ENCODE results near the gene ROR2.
"Not testable (repeated sequence)": the region's sequence is repeated elsewhere in the genome, so short reads cannot be mapped to it uniquely, and the experiment has no call there.

Gene ROR2

GRCh38 chr9:91654527-91654926, 295.5 kb downstream of the ROR2 start:
- ChIA-PET CTCF (no interaction called here), POLR2A (no interaction called here)

GRCh38 chr9:91647371-91647770, 302.7 kb downstream of the ROR2 start:
- ChIA-PET CTCF (no interaction called here), POLR2A (no interaction called here)
- DNase-seq (ENCODE audit: extremely low spot score), result no peak
- TF ChIP-seq HDGF (IDR thresholded peaks at IDR 0.05; ENCODE audit: borderline replicate concordance) (no peak), FOXM1 (IDR thresholded peaks at IDR 0.05; ENCODE audit: borderline replicate concordance) (no peak), PKNOX1 (IDR thresholded peaks at IDR 0.05) (no peak), TARDBP (IDR thresholded peaks at IDR 0.05) (no peak)

More at GRCh38 chr9:91654527-91654926, 295.5 kb downstream of the ROR2 start:
- DNase-seq (ENCODE audit: extremely low spot score), result no peak
- TF ChIP-seq ZNF384 (IDR thresholded peaks at IDR 0.05), result no peak

GRCh38 chr9:91646702-91647101, 303.3 kb downstream of the ROR2 start:
- DNase-seq (ENCODE audit: extremely low spot score), result no peak

GRCh38 chr9:91644433-91644832, 305.6 kb downstream of the ROR2 start:
- ChIA-PET CTCF (no interaction called here), POLR2A (no interaction called here)
- TF ChIP-seq ELF4 (IDR thresholded peaks at IDR 0.05) (no peak), HDGF (IDR thresholded peaks at IDR 0.05; ENCODE audit: borderline replicate concordance) (no peak), FOXK2 (IDR thresholded peaks at IDR 0.05) (no peak), CTBP1 (IDR thresholded peaks at IDR 0.05; ENCODE audit: borderline replicate concordance) (no peak)
- no peak for DNase-seq (ENCODE audit: extremely low spot score)

More at GRCh38 chr9:91646702-91647101, 303.3 kb downstream of the ROR2 start:
- TF ChIP-seq ELF4 (IDR thresholded peaks at IDR 0.05) (no peak), SP1 (IDR thresholded peaks at IDR 0.05) (no peak), ARNT (IDR thresholded peaks at IDR 0.05) (no peak), BHLHE40 (IDR thresholded peaks at IDR 0.05; ENCODE audit: borderline replicate concordance) (no peak), SUZ12 (IDR thresholded peaks at IDR 0.05) (no peak), FOXM1 (IDR thresholded peaks at IDR 0.05; ENCODE audit: borderline replicate concordance) (no peak), FOXK2 (IDR thresholded peaks at IDR 0.05) (no peak), L3MBTL2 (conservative IDR thresholded peaks at IDR 0.05) (no peak), TARDBP (IDR thresholded peaks at IDR 0.05) (no peak), ZNF384 (IDR thresholded peaks at IDR 0.05) (no peak), PKNOX1 (IDR thresholded peaks at IDR 0.05) (no peak), CTBP1 (IDR thresholded peaks at IDR 0.05; ENCODE audit: borderline replicate concordance) (no peak), FOXA1 (IDR thresholded peaks at IDR 0.05) (no peak), HDGF (IDR thresholded peaks at IDR 0.05; ENCODE audit: borderline replicate concordance) (no peak), NFRKB (IDR thresholded peaks at IDR 0.05) (no peak), LEF1 (IDR thresholded peaks at IDR 0.05; ENCODE audit: borderline replicate concordance) (no peak)
- CTCF ChIA-PET, result no interaction called here
- POLR2A ChIA-PET, result no interaction called here

GRCh38 chr9:91643481-91644077, 306.4 kb downstream of the ROR2 start:
- ChIA-PET POLR2A (no interaction called here), CTCF (no interaction called here)
- no peak for DNase-seq (ENCODE audit: extremely low spot score)
- TF ChIP-seq CTBP1 (IDR thresholded peaks at IDR 0.05; ENCODE audit: borderline replicate concordance) (no peak), FOXK2 (IDR thresholded peaks at IDR 0.05) (no peak), TARDBP (IDR thresholded peaks at IDR 0.05) (no peak), FOXA1 (IDR thresholded peaks at IDR 0.05) (no peak)

- TF ChIP-seq FOXM1 (IDR thresholded peaks at IDR 0.05; ENCODE audit: borderline replicate concordance), result no peak
- TF ChIP-seq ZNF384 (IDR thresholded peaks at IDR 0.05), result no peak
- TF ChIP-seq FOXA1 (IDR thresholded peaks at IDR 0.05), result no peak
- no peak for TF ChIP-seq CTBP1 (IDR thresholded peaks at IDR 0.05; ENCODE audit: borderline replicate concordance)
- no peak for TF ChIP-seq NFRKB (IDR thresholded peaks at IDR 0.05)
- no peak for TF ChIP-seq SP1 (IDR thresholded peaks at IDR 0.05)
- no peak for TF ChIP-seq SUZ12 (IDR thresholded peaks at IDR 0.05)
- no peak for TF ChIP-seq ARNT (IDR thresholded peaks at IDR 0.05)
- TF ChIP-seq ELF4 (IDR thresholded peaks at IDR 0.05), result no peak
These were observed 307.3 kb downstream of the ROR2 start for GRCh38 chr9:91642771-91643170.

GRCh38 chr9:91640428-91640827, 309.6 kb downstream of the ROR2 start:
- ChIA-PET POLR2A (no interaction called here), CTCF (no interaction called here)
- DNase-seq (ENCODE audit: extremely low spot score), result no peak
- no peak for TF ChIP-seq NFRKB (IDR thresholded peaks at IDR 0.05)

More at GRCh38 chr9:91642771-91643170, 307.3 kb downstream of the ROR2 start:
- POLR2A ChIA-PET, result no interaction called here
- DNase-seq (ENCODE audit: extremely low spot score), result no peak
- CTCF ChIA-PET, result no interaction called here

- no peak for DNase-seq (ENCODE audit: extremely low spot score)
- ChIA-PET CTCF (no interaction called here), POLR2A (no interaction called here)
- TF ChIP-seq BHLHE40 (IDR thresholded peaks at IDR 0.05; ENCODE audit: borderline replicate concordance) (no peak), ZNF384 (IDR thresholded peaks at IDR 0.05) (no peak), CTBP1 (IDR thresholded peaks at IDR 0.05; ENCODE audit: borderline replicate concordance) (no peak), NFRKB (IDR thresholded peaks at IDR 0.05) (no peak), PKNOX1 (IDR thresholded peaks at IDR 0.05) (no peak), FOXK2 (IDR thresholded peaks at IDR 0.05) (no peak), L3MBTL2 (conservative IDR thresholded peaks at IDR 0.05) (no peak), ELF4 (IDR thresholded peaks at IDR 0.05) (no peak), FOXM1 (IDR thresholded peaks at IDR 0.05; ENCODE audit: borderline replicate concordance) (no peak), FOXA1 (IDR thresholded peaks at IDR 0.05) (no peak), LEF1 (IDR thresholded peaks at IDR 0.05; ENCODE audit: borderline replicate concordance) (no peak), HDGF (IDR thresholded peaks at IDR 0.05; ENCODE audit: borderline replicate concordance) (no peak), ARNT (IDR thresholded peaks at IDR 0.05) (no peak), TARDBP (IDR thresholded peaks at IDR 0.05) (no peak)
These were observed 311.0 kb downstream of the ROR2 start for GRCh38 chr9:91639054-91639453.

- CTCF ChIA-PET; DNase-seq (ENCODE audit: extremely low spot score); POLR2A ChIA-PET: not testable (repeated sequence)
These were observed 315.2 kb downstream of the ROR2 start for GRCh38 chr9:91634832-91635231.

All from HEK293T (cell line).